Neural cell (in vitro differentiated cells): Measurements from ENCODE around the gene LETMD1. TPM values are rescaled to one million over a fixed set of nuclear protein-coding genes. Genes with fewer than 3 reads are reported as not detected.
"Not testable (repeated sequence)": the region's sequence is repeated elsewhere in the genome, so short reads cannot be mapped to it uniquely, and the experiment has no call there.

Experiments
- H2AFZ ChIP-seq: fragments of 200-600, 300-800 bp; sonication (generic), shearing (Covaris generic); 2 replicates; pipeline ENCODE4 v1.6.0; 2014; ENCODE audit warnings: low read depth, mild to moderate bottlenecking, antibody characterized with exemption, low read length, moderate library complexity
- H3F3A ChIP-seq: fragments of 200-600 bp; shearing (Covaris generic); 2 replicates; pipeline ENCODE4 v1.6.1; 2016; ENCODE audit warnings: mild to moderate bottlenecking, moderate library complexity, mixed read lengths, antibody characterized with exemption, low read length; ENCODE audit not compliant: insufficient read depth, poor library complexity, severe bottlenecking
- H3K27ac ChIP-seq: fragments of 200-600, 300-800 bp; sonication (generic), shearing (Covaris generic); 2 replicates; pipeline ENCODE4 v1.5.1; 2014; ENCODE audit warnings: mild to moderate bottlenecking, low read length, moderate library complexity
- H3K27me3 ChIP-seq: fragments of 300-800, 200-600 bp; sonication (generic), shearing (Covaris generic); 2 replicates; pipeline ENCODE4 v1.6.0; 2014; ENCODE audit warnings: mild to moderate bottlenecking, low read depth, low read length, moderate library complexity; ENCODE audit not compliant: insufficient read depth
- H3K36me3 ChIP-seq: fragments of 300-800, 200-600 bp; sonication (generic), shearing (Covaris generic); 2 replicates; pipeline ENCODE4 v1.5.1; 2014; ENCODE audit warnings: mild to moderate bottlenecking, antibody characterized with exemption, low read length, moderate library complexity; ENCODE audit not compliant: insufficient read depth
- H3K4me2 ChIP-seq: fragments of 300-800, 200-600 bp; sonication (generic), shearing (Covaris generic); 2 replicates; pipeline ENCODE4 v1.6.0; 2014; ENCODE audit warnings: mild to moderate bottlenecking, low read length
- H3K4me3 ChIP-seq: fragments of 300-800, 200-600 bp; sonication (generic), shearing (Covaris generic); 2 replicates; pipeline ENCODE4 v1.5.1; 2014; ENCODE audit warnings: mild to moderate bottlenecking, low read length, moderate library complexity
- H3K79me2 ChIP-seq: fragments of 200-600 bp; shearing (Covaris generic); replicated peaks from 2 replicates; pipeline ENCODE4 v1.6.0; 2014; ENCODE audit warnings: mild to moderate bottlenecking, low read length, moderate library complexity; ENCODE audit not compliant: insufficient read depth
- H3K9ac ChIP-seq: fragments of 300-800, 200-600 bp; sonication (generic), shearing (Covaris generic); 2 replicates; pipeline ENCODE4 v1.6.1; 2016; ENCODE audit warnings: mild to moderate bottlenecking, low read length, mixed read lengths
- H3K9me2 ChIP-seq: fragments of 200-600 bp; shearing (Covaris generic); 2 replicates; pipeline ENCODE4 v1.6.1; 2016; ENCODE audit warnings: mild to moderate bottlenecking, low read length, mixed read lengths; ENCODE audit not compliant: insufficient read depth
- H3K9me3 ChIP-seq: fragments of 200-600, 300-800 bp; sonication (generic), shearing (Covaris generic); 2 replicates; pipeline ENCODE4 v1.6.1; 2016; ENCODE audit warnings: mild to moderate bottlenecking, mixed run types, low read length, moderate library complexity, mixed read lengths
- H4K20me1 ChIP-seq: fragments of 200-600 bp; shearing (Covaris generic); 2 replicates; pipeline ENCODE4 v1.6.1; 2016; ENCODE audit warnings: mild to moderate bottlenecking, mixed run types; ENCODE audit not compliant: insufficient read depth
- CTCF ChIP-seq: fragments of 450-650 bp; IDR thresholded peaks from 2 replicates; pipeline ENCODE4 v1.5.1; 2014; ENCODE audit warnings: antibody characterized with exemption, mild to moderate bottlenecking, moderate library complexity; ENCODE audit not compliant: poor library complexity, severe bottlenecking
- EP300 ChIP-seq: fragments of 450-650 bp; conservative IDR thresholded peaks from 2 replicates; pipeline ENCODE4 v1.6.1; 2014; ENCODE audit warnings: antibody characterized with exemption, mild to moderate bottlenecking, moderate library complexity; ENCODE audit not compliant: poor library complexity, severe bottlenecking
- EZH2 ChIP-seq: fragments of 200-600, 300-800 bp; shearing (Covaris generic), sonication (generic); IDR thresholded peaks from 2 replicates; pipeline ENCODE4 v1.6.1; 2014; ENCODE audit warnings: antibody characterized with exemption, low read length, borderline replicate concordance, mild to moderate bottlenecking; ENCODE audit not compliant: insufficient read depth, poor library complexity, severe bottlenecking
- MXI1 ChIP-seq: fragments of 450-650 bp; conservative IDR thresholded peaks from 2 replicates; pipeline ENCODE4 v1.6.1; 2014; ENCODE audit warnings: antibody characterized with exemption, mild to moderate bottlenecking; ENCODE audit not compliant: poor library complexity, severe bottlenecking
- POLR2AphosphoS5 ChIP-seq: IDR thresholded peaks from 2 replicates; pipeline ENCODE4 v1.6.1; 2012
- RAD21 ChIP-seq: fragments of 450-650 bp; conservative IDR thresholded peaks from 2 replicates; pipeline ENCODE4 v1.6.1; 2014; ENCODE audit warnings: antibody characterized with exemption, mild to moderate bottlenecking, moderate library complexity
- REST ChIP-seq: IDR thresholded peaks from 2 replicates; pipeline ENCODE4 v1.6.1; 2012; ENCODE audit warnings: borderline replicate concordance
- SMC3 ChIP-seq: fragments of 450-650 bp; conservative IDR thresholded peaks from 2 replicates; pipeline ENCODE4 v1.6.1; 2014; ENCODE audit warnings: antibody characterized with exemption, mild to moderate bottlenecking, moderate library complexity; ENCODE audit not compliant: poor library complexity
- TAF1 ChIP-seq: IDR thresholded peaks from 2 replicates; pipeline ENCODE4 v1.6.1; 2012; ENCODE audit warnings: low read depth
- polyA plus RNA-seq: library from polyadenylated mRNA; depleted of rRNA; stranded (reverse); fragments of >200 nt; gene quantifications from 2 replicates; pipeline ENCODE4 v1.2.3, GENCODE V29; 2014

LETMD1 gene
- polyA plus RNA-seq, 1 donor from 2014 or later, result 101 TPM

- no peaks in the 10 kb centered on the region for H3K9me2 ChIP-seq
- no peaks in the 10 kb centered on the region for H3K9me3 ChIP-seq
- H3K4me3 ChIP-seq, result peak overlapping the region; percentile 38
- H3K27ac ChIP-seq, result no peak overlapping the region
- H2AFZ ChIP-seq, result no peak overlapping the region
- H3K9ac ChIP-seq, result no peak overlapping the region
- TF ChIP-seq POLR2AphosphoS5 (no peak), CTCF (no peak), TAF1 (no peak), REST (no peak), EZH2 (no peak), EP300 (no peak), SMC3 (no peak), RAD21 (no peak), MXI1 (no peak)
- H4K20me1 ChIP-seq, result peaks cover 45% of the 10 kb centered on the region
- no peaks in the 10 kb centered on the region for H3K36me3 ChIP-seq
- no peak overlapping the region for H3K4me2 ChIP-seq
- H3K79me2 ChIP-seq, result peaks cover 68% of the 10 kb centered on the region
- no peaks in the 10 kb centered on the region for H3K27me3 ChIP-seq
- H3F3A ChIP-seq, result no peaks in the 10 kb centered on the region
These were observed 29.8 kb downstream of the LETMD1 start for GRCh38 chr12:51077930-51078329.

- H3K36me3 ChIP-seq, H3K9me3 ChIP-seq, H2AFZ ChIP-seq, H3K4me2 ChIP-seq, H3F3A ChIP-seq, H3K9me2 ChIP-seq, H3K27ac ChIP-seq, H3K9ac ChIP-seq, H3K27me3 ChIP-seq, H3K4me3 ChIP-seq: not testable (repeated sequence)
- Histone ChIP-seq H4K20me1 (peaks cover 45% of the 10 kb centered on the region), H3K79me2 (peaks cover 68% of the 10 kb centered on the region)
These were observed 30.2 kb downstream of the LETMD1 start for GRCh38 chr12:51078346-51078745.

- Histone ChIP-seq H3K79me2 (peaks cover 65% of the 10 kb centered on the region), H4K20me1 (peaks cover 45% of the 10 kb centered on the region)
- H3K27me3 ChIP-seq, H3K36me3 ChIP-seq, H3K9ac ChIP-seq, H3K9me3 ChIP-seq, H3K4me2 ChIP-seq, H3K4me3 ChIP-seq, H2AFZ ChIP-seq, H3K27ac ChIP-seq, H3K9me2 ChIP-seq, H3F3A ChIP-seq: not testable (repeated sequence)
These were observed 30.7 kb downstream of the LETMD1 start for GRCh38 chr12:51078866-51079265.
